Common myeloid progenitor, CD34-positive (primary cell): ENCODE measurements around the gene FAF1.
"Not testable (repeated sequence)": the region's sequence is repeated elsewhere in the genome, so short reads cannot be mapped to it uniquely, and the experiment has no call there.

ENCODE experiments used
- CTCF ChIA-PET: fragments of 350-600 bp; sonication (Branson Sonifier 250); formaldehyde crosslinking; loops from one replicate; lab custom pipeline; 2021; ENCODE audit warnings: antibody characterized with exemption; lab: Charles Lee
- POLR2A ChIA-PET: fragments of 350-600 bp; sonication (Branson Sonifier 250); formaldehyde crosslinking; loops from one replicate; lab custom pipeline; 2021; ENCODE audit warnings: antibody characterized with exemption; lab: Charles Lee
- DNase-seq, 3 donors: peaks; one replicate each; pipeline versions ENCODE4 v3.0.0 to v3.0.0-alpha.2; 2013
- H3K27ac ChIP-seq, 2 experiments: 1 replicate in 1 of 2; 2 replicates in 1 of 2; pipeline ENCODE4 v1.7.0; 2013; ENCODE audit warnings: inconsistent platforms in 2 of 2, low read length in 2 of 2, mild to moderate bottlenecking in 2 of 2, low read depth in 1 of 2, moderate library complexity in 1 of 2; ENCODE audit not compliant: severe bottlenecking in 2 of 2, insufficient read depth in 1 of 2, poor library complexity in 1 of 2
- H3K27me3 ChIP-seq, 5 experiments: replicated peaks in 2 of 5; 1 replicate in 3 of 5; 2 replicates in 2 of 5; pipeline versions ENCODE4 v1.6.1 to v1.7.0; 2013; ENCODE audit warnings: low read length in 4 of 5, mild to moderate bottlenecking in 2 of 5, moderate library complexity in 2 of 5, inconsistent platforms in 1 of 5; ENCODE audit not compliant: insufficient read depth in 5 of 5, control insufficient read depth in 4 of 5
- H3K36me3 ChIP-seq, 4 experiments: 1 replicate in 2 of 4; 2 replicates in 2 of 4; pipeline versions ENCODE4 v1.6.1 to v1.7.0; 2013; ENCODE audit warnings: low read length in 3 of 4, control low read depth in 1 of 4, mild to moderate bottlenecking in 1 of 4; ENCODE audit not compliant: control insufficient read depth in 4 of 4, insufficient read depth in 4 of 4
- H3K4me1 ChIP-seq, 4 experiments: 1 replicate in 3 of 4; 2 replicates in 1 of 4; pipeline versions ENCODE4 v1.6.1 to v1.7.1; 2013; ENCODE audit warnings: low read length in 3 of 4, mild to moderate bottlenecking in 3 of 4, control low read depth in 1 of 4, inconsistent platforms in 1 of 4, moderate library complexity in 1 of 4; ENCODE audit not compliant: control insufficient read depth in 4 of 4, insufficient read depth in 4 of 4; ENCODE audit errors: control extremely low read depth in 1 of 4
- H3K4me3 ChIP-seq, 7 experiments: 1 replicate in 4 of 7; 2 replicates in 3 of 7; pipeline versions ENCODE4 v1.5.1 to v1.7.0; 2013; ENCODE audit warnings: mild to moderate bottlenecking in 7 of 7, low read length in 6 of 7, moderate library complexity in 6 of 7, inconsistent platforms in 2 of 7, low read depth in 2 of 7, control low read depth in 1 of 7; ENCODE audit not compliant: insufficient read depth in 4 of 7, control insufficient read depth in 1 of 7; ENCODE audit errors: extremely low read depth in 1 of 7
- H3K9me3 ChIP-seq, 5 experiments: 1 replicate in 4 of 5; 2 replicates in 1 of 5; pipeline versions ENCODE4 v1.6.1 to v1.7.1; 2013; ENCODE audit warnings: low read length in 4 of 5, mild to moderate bottlenecking in 2 of 5, inconsistent platforms in 1 of 5, low read depth in 1 of 5, moderate library complexity in 1 of 5; ENCODE audit not compliant: control insufficient read depth in 4 of 5, insufficient read depth in 2 of 5; ENCODE audit errors: control extremely low read depth in 1 of 5
- WGBS: methylation state at CpG from one replicate; pipeline ENCODE4 v1.1.5; 2013; ENCODE audit not compliant: insufficient coverage; 5-methylcytosine and 5-hydroxymethylcytosine counted together

Gene FAF1

GRCh38 chr1:50902419-50902818, 57.6 kb downstream of the FAF1 start:
- H3K9me3 ChIP-seq: peaks cover 0 to 6% (median 0%) of the 10 kb centered on the region in 5 experiments
- no peaks in the 10 kb centered on the region for H3K4me1 ChIP-seq
- no CpG with 5 or more reads among the region's 1 CpG for WGBS
- no peaks in the 10 kb centered on the region for H3K27me3 ChIP-seq
- no peak for DNase-seq
- ChIA-PET POLR2A (no interaction called here), CTCF (interaction anchor here (1.6 kb wide), 1 partner anchor 15 kb away, joined by 3 read pairs; no protein-coding TSS in a partner anchor)
- H3K27ac ChIP-seq: no peak overlapping the region
- H3K36me3 ChIP-seq: peaks cover 0 to 4% (median 0%) of the 10 kb centered on the region in 4 experiments
- H3K4me3 ChIP-seq: no peak overlapping the region

- DNase-seq: no peak
- ChIA-PET CTCF (interaction anchor here (1.6 kb wide), 1 partner anchor 15 kb away, joined by 3 read pairs; no protein-coding TSS in a partner anchor), POLR2A (no interaction called here)
- no peaks in the 10 kb centered on the region for H3K4me1 ChIP-seq
- no peak overlapping the region for H3K4me3 ChIP-seq
- peaks cover 0 to 6% (median 0%) of the 10 kb centered on the region in 5 experiments for H3K9me3 ChIP-seq
- no peaks in the 10 kb centered on the region for H3K27me3 ChIP-seq
- WGBS: no CpG with 5 or more reads among the region's 1 CpG
- peaks cover 0 to 4% (median 0%) of the 10 kb centered on the region in 4 experiments for H3K36me3 ChIP-seq
- H3K27ac ChIP-seq: no peak overlapping the region
Measured at GRCh38 chr1:50901872-50902271, 58.2 kb downstream of the FAF1 start.

DNA sequence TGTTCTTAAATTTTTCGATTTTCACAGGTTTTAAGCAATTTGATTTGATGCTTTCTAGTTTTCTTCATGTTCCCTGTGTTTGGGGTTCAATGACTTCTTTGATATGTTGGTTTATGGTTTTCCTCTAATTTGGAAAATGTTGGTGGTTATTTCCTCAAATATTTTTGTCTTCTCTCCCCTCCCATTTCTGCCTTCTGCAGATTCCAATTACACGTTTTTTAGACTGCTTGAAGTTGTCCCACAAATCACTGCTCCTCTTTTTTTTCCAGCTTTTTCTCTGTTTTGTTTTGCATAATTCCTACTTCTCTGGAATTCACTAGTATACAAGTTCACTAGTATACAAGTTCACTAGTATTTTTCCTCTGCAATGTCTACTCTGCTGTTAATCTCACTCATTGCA, 61.3 kb downstream of the FAF1 start:
- no peak for DNase-seq
- no peaks in the 10 kb centered on the region for H3K4me1 ChIP-seq
- H3K36me3 ChIP-seq: peaks cover 0 to 6% (median 1%) of the 10 kb centered on the region in 4 experiments
- POLR2A ChIA-PET: no interaction called here
- 83% methylated on average over 1 of the region's 2 CpGs for WGBS
- CTCF ChIA-PET: interaction anchor here (1.1 kb wide), 1 partner anchor 28 kb away, joined by 3 read pairs; no protein-coding TSS in a partner anchor
- no peak overlapping the region for H3K4me3 ChIP-seq
- H3K27me3 ChIP-seq: no peaks in the 10 kb centered on the region
- H3K9me3 ChIP-seq: peaks cover 0 to 9% (median 6%) of the 10 kb centered on the region in 5 experiments
- no peak overlapping the region for H3K27ac ChIP-seq

DNA sequence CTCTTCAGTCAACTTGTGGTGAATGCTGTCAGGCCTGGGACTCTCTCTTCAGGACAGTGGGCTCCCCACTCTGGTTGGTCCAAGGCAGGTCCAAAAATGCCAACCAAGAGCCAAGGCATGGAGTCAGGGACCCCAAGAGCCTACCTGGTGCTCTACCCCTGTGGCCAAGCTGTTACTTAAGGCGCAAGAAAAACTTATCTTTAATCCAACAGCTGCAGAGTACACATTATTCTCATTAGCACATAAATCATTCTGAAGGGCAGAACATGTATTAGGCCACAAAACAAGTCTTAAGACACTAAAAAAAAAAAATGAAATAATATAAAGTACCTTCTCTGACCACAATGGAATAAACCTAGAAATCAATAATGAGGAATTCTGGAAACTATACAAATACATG, 65.7 kb downstream of the FAF1 start:
- no peaks in the 10 kb centered on the region for H3K4me1 ChIP-seq
- no CpG with 5 or more reads among the region's 1 CpG for WGBS
- peak in 2 of 3 donors; percentile 7 to 46 for DNase-seq
- ChIA-PET POLR2A (no interaction called here), CTCF (no interaction called here)
- H3K36me3 ChIP-seq: peaks cover 0 to 7% (median 2%) of the 10 kb centered on the region in 4 experiments
- H3K4me3 ChIP-seq: no peak overlapping the region
- H3K9me3 ChIP-seq: peaks cover 0 to 30% (median 8%) of the 10 kb centered on the region in 5 experiments
- H3K27ac ChIP-seq: no peak overlapping the region
- no peaks in the 10 kb centered on the region for H3K27me3 ChIP-seq

DNA sequence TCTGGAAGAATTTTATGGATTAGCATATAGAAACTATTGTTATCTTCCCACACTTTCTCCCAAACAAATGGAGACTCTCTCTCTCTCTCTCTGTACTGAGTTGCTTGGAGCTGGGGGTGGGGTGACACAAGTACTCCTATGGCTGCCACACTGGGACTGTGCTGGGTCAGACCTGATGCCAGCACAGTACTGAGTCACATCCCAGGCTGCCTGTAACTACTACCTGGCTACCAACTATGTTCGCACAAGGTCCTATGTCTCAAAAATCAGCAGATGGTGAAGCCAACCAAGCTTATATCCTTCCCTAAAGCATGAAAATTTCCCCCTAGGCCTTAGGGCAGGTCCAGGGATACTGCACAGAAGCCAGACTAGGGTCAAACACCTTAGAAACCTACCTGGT, 66.6 kb downstream of the FAF1 start:
- H3K36me3 ChIP-seq: peaks cover 0 to 7% (median 2%) of the 10 kb centered on the region in 4 experiments
- H3K27ac ChIP-seq: no peak overlapping the region
- peaks cover 0 to 30% (median 8%) of the 10 kb centered on the region in 5 experiments for H3K9me3 ChIP-seq
- ChIA-PET POLR2A (no interaction called here), CTCF (no interaction called here)
- no peak for DNase-seq
- H3K4me1 ChIP-seq: no peaks in the 10 kb centered on the region
- H3K27me3 ChIP-seq: no peaks in the 10 kb centered on the region
- 100% methylated on average over 1 of the region's 1 CpG for WGBS
- no peak overlapping the region for H3K4me3 ChIP-seq

- POLR2A ChIA-PET: interaction anchor here (0.7 kb wide), 1 partner anchor 644 kb away, joined by 3 read pairs; no protein-coding TSS in a partner anchor
- CTCF ChIA-PET, H3K4me3 ChIP-seq, H3K27me3 ChIP-seq, H3K36me3 ChIP-seq, H3K4me1 ChIP-seq, H3K27ac ChIP-seq, DNase-seq: not testable (repeated sequence)
- peaks cover 0 to 15% (median 4%) of the 10 kb centered on the region in 5 experiments for H3K9me3 ChIP-seq
- WGBS: no CpG with 5 or more reads among the region's 1 CpG
Measured at GRCh38 chr1:50887555-50887954, 72.5 kb downstream of the FAF1 start.

DNA sequence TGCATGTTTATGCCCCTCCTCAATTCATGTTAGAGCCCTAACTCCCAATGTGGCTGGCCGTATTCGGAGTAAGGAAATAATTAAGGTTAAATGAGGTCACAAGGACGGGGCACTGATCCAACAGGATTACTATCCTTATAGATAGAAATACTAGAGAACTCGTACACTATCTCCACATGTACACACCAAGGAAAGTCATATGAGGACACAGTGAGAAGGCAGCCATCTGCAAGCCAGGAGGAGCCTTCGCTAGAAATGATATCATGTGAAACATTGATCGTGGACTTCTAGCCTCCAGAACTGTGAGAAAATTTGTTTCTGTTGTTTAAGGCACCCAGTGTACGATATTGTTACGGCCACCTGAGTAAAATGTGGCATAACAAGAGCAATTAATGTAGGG, 79.7 kb downstream of the FAF1 start:
- DNase-seq: no peak
- 96% methylated on average over 4 of the region's 8 CpGs for WGBS
- H3K4me1 ChIP-seq: no peaks in the 10 kb centered on the region
- H3K9me3 ChIP-seq: peaks cover 0 to 4% (median 2%) of the 10 kb centered on the region in 5 experiments
- no peak overlapping the region for H3K4me3 ChIP-seq
- ChIA-PET POLR2A (no interaction called here), CTCF (interaction anchor here (1.0 kb wide), 1 partner anchor 14 kb away, joined by 3 read pairs; no protein-coding TSS in a partner anchor)
- H3K27ac ChIP-seq: no peak overlapping the region
- peaks cover 0 to 2% (median 0%) of the 10 kb centered on the region in 4 experiments for H3K36me3 ChIP-seq
- no peaks in the 10 kb centered on the region for H3K27me3 ChIP-seq
